Activated CD8-positive, alpha-beta T cell treated with anti-CD3 and anti-CD28 coated beads for 36 hours (primary cell): ENCODE measurements around the gene OR2T35. TPM values are rescaled to one million over a fixed set of nuclear protein-coding genes. Genes with fewer than 3 reads are reported as not detected.
"Not testable (repeated sequence)": the region's sequence is repeated elsewhere in the genome, so short reads cannot be mapped to it uniquely, and the experiment has no call there.

Experiments
- ATAC-seq: fragments of 200-7000 bp; cut with Tn5 transposase; one replicate; pipeline ENCODE4 v1.10.0; 2021; ENCODE audit warnings: mild to moderate bottlenecking, moderate library complexity
- CTCF ChIA-PET: fragments of 350-600 bp; sonication (Branson Sonifier 250); formaldehyde crosslinking; loops from one replicate; lab custom pipeline; 2021; ENCODE audit warnings: antibody characterized with exemption; lab: Charles Lee
- POLR2A ChIA-PET: fragments of 350-600 bp; sonication (Branson Sonifier 250); formaldehyde crosslinking; loops from one replicate; lab custom pipeline; 2021; ENCODE audit warnings: antibody characterized with exemption; lab: Charles Lee
- DNase-seq: peaks from one replicate; pipeline ENCODE4 v3.0.0-alpha.2; 2020
- H3K27ac Mint-ChIP-seq: one replicate; pipeline ENCODE4 v1.8.0; 2021; ENCODE audit warnings: mild to moderate bottlenecking, mixed read lengths
- H3K27me3 Mint-ChIP-seq: one replicate; pipeline ENCODE4 v1.8.0; 2021; ENCODE audit warnings: mixed read lengths
- H3K36me3 Mint-ChIP-seq: one replicate; pipeline ENCODE4 v1.8.0; 2021; ENCODE audit warnings: low read depth, mixed read lengths
- H3K4me1 Mint-ChIP-seq: one replicate; pipeline ENCODE4 v1.8.0; 2021; ENCODE audit warnings: low read depth, mixed read lengths
- H3K4me3 Mint-ChIP-seq: one replicate; pipeline ENCODE4 v1.8.0; 2021; ENCODE audit warnings: mild to moderate bottlenecking, moderate library complexity, mixed read lengths
- H3K9me3 Mint-ChIP-seq: one replicate; pipeline ENCODE4 v1.8.0; 2021; ENCODE audit warnings: mixed read lengths
- intact Hi-C: fragments of 100-400 bp; cut with micrococcal nuclease; formaldehyde crosslinking; loops from one replicate; pipeline ENCODE4 v1.10.0; 2022
- total RNA-seq, 2 experiments: library from RNA; stranded (reverse); gene quantifications; one replicate each; pipeline ENCODE4 v1.2.3, GENCODE V29; 2021
- TF ChIP-seq, protein P1 (sequence below): fragments of 200-600 bp; IDR thresholded peaks from one replicate; pipeline ENCODE4 v1.8.0; 2022; ENCODE audit warnings: antibody characterized with exemption, mild to moderate bottlenecking

Gene OR2T35, protein sequence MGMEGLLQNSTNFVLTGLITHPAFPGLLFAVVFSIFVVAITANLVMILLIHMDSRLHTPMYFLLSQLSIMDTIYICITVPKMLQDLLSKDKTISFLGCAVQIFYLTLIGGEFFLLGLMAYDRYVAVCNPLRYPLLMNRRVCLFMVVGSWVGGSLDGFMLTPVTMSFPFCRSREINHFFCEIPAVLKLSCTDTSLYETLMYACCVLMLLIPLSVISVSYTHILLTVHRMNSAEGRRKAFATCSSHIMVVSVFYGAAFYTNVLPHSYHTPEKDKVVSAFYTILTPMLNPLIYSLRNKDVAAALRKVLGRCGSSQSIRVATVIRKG
- not detected for total RNA-seq

DNA sequence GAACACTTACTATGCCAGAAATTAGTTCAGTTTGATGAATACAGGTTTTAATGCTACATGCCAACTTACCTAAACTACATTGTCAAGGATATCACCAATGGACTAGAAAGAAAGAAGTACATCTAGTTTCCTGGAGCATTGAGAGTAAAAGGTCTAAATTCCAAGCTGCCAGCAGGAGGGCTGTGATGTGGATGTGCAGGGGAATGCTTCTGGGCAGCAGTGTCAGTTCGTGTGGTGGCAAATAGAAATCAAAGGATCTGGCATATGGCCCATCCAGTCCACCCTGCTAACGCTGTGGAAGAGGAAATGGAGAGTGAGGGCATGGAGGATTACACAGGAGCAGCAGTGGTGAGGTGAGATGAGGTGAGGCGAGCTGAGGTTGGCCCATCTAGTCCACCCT is at the start of gene OR2T35:
Gene OR2T35, minus strand, starts transcription at position 101 of the 400 bp plus-strand sequence. CDS start 6,020 bp downstream, outside the sequence.
- H3K9me3 Mint-ChIP-seq, intact Hi-C loops, H3K4me3 Mint-ChIP-seq, H3K4me1 Mint-ChIP-seq, ATAC-seq, POLR2A ChIA-PET, H3K27ac Mint-ChIP-seq, CTCF ChIA-PET, H3K27me3 Mint-ChIP-seq, DNase-seq, H3K36me3 Mint-ChIP-seq: not testable (repeated sequence)

GRCh38 chr1:248691567-248692155 is 46.6 kb upstream of the OR2T35 start:
- ChIA-PET CTCF (no interaction called here), POLR2A (no interaction called here)
- peaks cover 3% of the 10 kb centered on the region for H3K4me1 Mint-ChIP-seq
- TF ChIP-seq, protein P1, sequence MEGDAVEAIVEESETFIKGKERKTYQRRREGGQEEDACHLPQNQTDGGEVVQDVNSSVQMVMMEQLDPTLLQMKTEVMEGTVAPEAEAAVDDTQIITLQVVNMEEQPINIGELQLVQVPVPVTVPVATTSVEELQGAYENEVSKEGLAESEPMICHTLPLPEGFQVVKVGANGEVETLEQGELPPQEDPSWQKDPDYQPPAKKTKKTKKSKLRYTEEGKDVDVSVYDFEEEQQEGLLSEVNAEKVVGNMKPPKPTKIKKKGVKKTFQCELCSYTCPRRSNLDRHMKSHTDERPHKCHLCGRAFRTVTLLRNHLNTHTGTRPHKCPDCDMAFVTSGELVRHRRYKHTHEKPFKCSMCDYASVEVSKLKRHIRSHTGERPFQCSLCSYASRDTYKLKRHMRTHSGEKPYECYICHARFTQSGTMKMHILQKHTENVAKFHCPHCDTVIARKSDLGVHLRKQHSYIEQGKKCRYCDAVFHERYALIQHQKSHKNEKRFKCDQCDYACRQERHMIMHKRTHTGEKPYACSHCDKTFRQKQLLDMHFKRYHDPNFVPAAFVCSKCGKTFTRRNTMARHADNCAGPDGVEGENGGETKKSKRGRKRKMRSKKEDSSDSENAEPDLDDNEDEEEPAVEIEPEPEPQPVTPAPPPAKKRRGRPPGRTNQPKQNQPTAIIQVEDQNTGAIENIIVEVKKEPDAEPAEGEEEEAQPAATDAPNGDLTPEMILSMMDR, result no peak
- no peak overlapping the region for H3K27ac Mint-ChIP-seq
- intact Hi-C loops, result no loop called here
- H3K9me3 Mint-ChIP-seq, result peaks cover 7% of the 10 kb centered on the region
- DNase-seq (no peak), ATAC-seq (no peak)
- H3K27me3 Mint-ChIP-seq, result peaks cover 5% of the 10 kb centered on the region
- no peaks in the 10 kb centered on the region for H3K36me3 Mint-ChIP-seq
- H3K4me3 Mint-ChIP-seq, result no peak overlapping the region

- ATAC-seq (no peak), DNase-seq (no peak)
- Mint-ChIP-seq H3K36me3 (no peaks in the 10 kb centered on the region), H3K9me3 (peaks cover 7% of the 10 kb centered on the region), H3K4me1 (peaks cover 3% of the 10 kb centered on the region), H3K4me3 (no peak overlapping the region), H3K27ac (no peak overlapping the region), H3K27me3 (peaks cover 2% of the 10 kb centered on the region)
- ChIA-PET POLR2A (no interaction called here), CTCF (interaction anchor here (1.0 to 1.4 kb wide), 3 partner anchors 9 to 1218 kb away, joined by 3 to 6 read pairs (median 4); no protein-coding TSS in a partner anchor)
- TF ChIP-seq, protein P1, result no peak
- intact Hi-C loops, result loop anchor here (5.0 kb wide), 1 partner anchor 66 kb away; no protein-coding TSS in a partner anchor
These were observed 43.6 kb upstream of the OR2T35 start for GRCh38 chr1:248688527-248689298.

DNA sequence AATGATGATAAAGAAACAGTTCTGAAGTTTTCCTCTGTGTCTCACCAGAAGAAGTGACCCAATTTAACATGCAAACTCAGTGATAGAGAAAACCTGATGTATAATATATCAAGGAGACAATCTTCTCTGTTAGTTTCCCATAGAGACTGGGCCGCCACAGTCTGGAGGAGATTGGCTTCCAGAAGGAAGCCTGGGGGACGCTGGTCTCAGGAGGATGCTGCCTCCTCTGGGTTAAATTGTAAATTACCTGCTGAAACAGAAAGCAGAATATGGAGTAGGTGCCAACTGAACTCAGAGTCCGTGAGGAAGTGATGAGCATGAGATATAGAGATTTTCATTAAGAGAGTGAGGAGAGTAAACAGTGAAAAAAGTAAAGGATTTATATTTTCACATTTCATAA is 41.7 kb upstream of the OR2T35 start:
- Mint-ChIP-seq H3K27me3 (peaks cover 5% of the 10 kb centered on the region), H3K36me3 (no peaks in the 10 kb centered on the region), H3K9me3 (peaks cover 7% of the 10 kb centered on the region), H3K27ac (no peak overlapping the region), H3K4me1 (peaks cover 3% of the 10 kb centered on the region), H3K4me3 (no peak overlapping the region)
- peak; percentile 28 for DNase-seq
- TF ChIP-seq, protein P1, result peak; percentile 66
- peak; percentile 53 for ATAC-seq
- ChIA-PET CTCF (interaction anchor here (0.6 to 1.5 kb wide), 7 partner anchors 19 to 280 kb away, joined by 3 to 5 read pairs (median 4); no protein-coding TSS in a partner anchor), POLR2A (no interaction called here)
- intact Hi-C loops, result loop anchor here (5.0 kb wide), 1 partner anchor 65 kb away; no protein-coding TSS in a partner anchor

GRCh38 chr1:248681651-248682050 is 36.6 kb upstream of the OR2T35 start:
- DNase-seq (no peak), ATAC-seq (no peak)
- H3K9me3 Mint-ChIP-seq, result no peaks in the 10 kb centered on the region
- TF ChIP-seq, protein P1, result no peak
- CTCF ChIA-PET, result interaction anchor here (1.0 to 1.1 kb wide), 3 partner anchors 24 to 125 kb away, joined by 3 read pairs; no protein-coding TSS in a partner anchor
- no peak overlapping the region for H3K27ac Mint-ChIP-seq
- H3K27me3 Mint-ChIP-seq, result peaks cover 12% of the 10 kb centered on the region
- H3K36me3 Mint-ChIP-seq, result no peaks in the 10 kb centered on the region
- H3K4me1 Mint-ChIP-seq, result peaks cover under 1% of the 10 kb centered on the region
- intact Hi-C loops, result no loop called here
- POLR2A ChIA-PET, result interaction anchor here (0.7 kb wide), 1 partner anchor 109 kb away, joined by 3 read pairs; no protein-coding TSS in a partner anchor
- H3K4me3 Mint-ChIP-seq, result no peak overlapping the region
